Measurements from ENCODE around the gene DND1.
"Not testable (repeated sequence)": the region's sequence is repeated elsewhere in the genome, so short reads cannot be mapped to it uniquely, and the experiment has no call there.

The DND1 gene

GRCh38 chr5:140673187-140673976 is at the start of gene DND1:
Gene DND1 (minus strand): TSS chr5:140673576. CDS start chr5:140673542, 34 bp downstream.
- no peak for DNase-seq (ENCODE audit: low read depth)

GRCh38 chr5:140721395-140721794 is 48.0 kb upstream of the DND1 start:
- not testable (repeated sequence) for DNase-seq (ENCODE audit: low read depth)

- not testable (repeated sequence) for DNase-seq (ENCODE audit: low read depth)
These were observed 47.4 kb upstream of the DND1 start for GRCh38 chr5:140720738-140721137.

GRCh38 chr5:140718266-140718592 is 44.9 kb upstream of the DND1 start:
- no peak for DNase-seq (ENCODE audit: low read depth)

- DNase-seq (ENCODE audit: low read depth), result not testable (repeated sequence)
These were observed 42.9 kb upstream of the DND1 start for GRCh38 chr5:140716238-140716637.

- DNase-seq (ENCODE audit: low read depth), result no peak
These were observed 40.3 kb upstream of the DND1 start for GRCh38 chr5:140713562-140714094.

- no peak for DNase-seq (ENCODE audit: low read depth)
These were observed 38.4 kb upstream of the DND1 start for GRCh38 chr5:140711794-140712193.

- DNase-seq (ENCODE audit: low read depth), result peak; percentile 78
These were observed 37.6 kb upstream of the DND1 start for GRCh38 chr5:140710899-140711552.

GRCh38 chr5:140708787-140709186 is 35.4 kb upstream of the DND1 start:
- DNase-seq (ENCODE audit: low read depth), result not testable (repeated sequence)

GRCh38 chr5:140707812-140708211 is 34.4 kb upstream of the DND1 start:
- no peak for DNase-seq (ENCODE audit: low read depth)

GRCh38 chr5:140700177-140701144 is 27.1 kb upstream of the DND1 start, which contains the start of gene ZMAT2:
Gene ZMAT2 (plus strand): TSS chr5:140700447. CDS start chr5:140700461, 14 bp downstream.
- DNase-seq (ENCODE audit: low read depth), result peak; percentile 90

GRCh38 chr5:140696891-140697492 is 23.6 kb upstream of the DND1 start:
- DNase-seq (ENCODE audit: low read depth), result no peak

- no peak for DNase-seq (ENCODE audit: low read depth)
These were observed 20.9 kb upstream of the DND1 start for GRCh38 chr5:140694276-140694675.

GRCh38 chr5:140690941-140691924 is 17.9 kb upstream of the DND1 start, which contains the start of the genes HARS1 and HARS2:
Gene HARS1 (minus strand): TSS chr5:140691370. CDS start chr5:140691304, 66 bp downstream.
Gene HARS2 (plus strand): TSS chr5:140691455. CDS start chr5:140691649, 194 bp downstream.
- DNase-seq (ENCODE audit: low read depth), result peak; percentile 79

GRCh38 chr5:140690376-140690932 is 17.1 kb upstream of the DND1 start:
- DNase-seq (ENCODE audit: low read depth), result no peak

- no peak for DNase-seq (ENCODE audit: low read depth)
These were observed 5.6 kb upstream of the DND1 start for GRCh38 chr5:140678993-140679392.

GRCh38 chr5:140677947-140678346 is 4.6 kb upstream of the DND1 start:
- no peak for DNase-seq (ENCODE audit: low read depth)

GRCh38 chr5:140674629-140675028 is 1.3 kb upstream of the DND1 start:
- DNase-seq (ENCODE audit: low read depth), result no peak

GRCh38 chr5:140674211-140674610 is 835 bp upstream of the DND1 start:
- DNase-seq (ENCODE audit: low read depth), result no peak

All from stimulated activated CD8-positive, alpha-beta memory T cell treated with anti-CD3 and anti-CD28 coated beads, Interleukin-4, amount 100 ng/mL, for 24 hours (primary cell).